Endothelial cell (in vitro differentiated cells): ENCODE data around the gene C16orf90. TPM values are rescaled to one million over a fixed set of nuclear protein-coding genes. Genes with fewer than 3 reads are reported as not detected.

Experiments used
- DNase-seq: peaks from one replicate; pipeline ENCODE4 v3.0.0; 2021; ENCODE audit warnings: low spot score
- H3K27ac Mint-ChIP-seq: one replicate; pipeline ENCODE4 v1.8.0; 2021; ENCODE audit warnings: mixed read lengths, inconsistent platforms; ENCODE audit not compliant: unreplicated experiment
- H3K27me3 Mint-ChIP-seq: one replicate; pipeline ENCODE4 v1.8.0; 2021; ENCODE audit warnings: mild to moderate bottlenecking, moderate library complexity, mixed read lengths, inconsistent platforms; ENCODE audit not compliant: unreplicated experiment
- H3K36me3 Mint-ChIP-seq: one replicate; pipeline ENCODE4 v1.8.0; 2021; ENCODE audit warnings: mild to moderate bottlenecking, low read depth, mixed read lengths, inconsistent platforms; ENCODE audit not compliant: unreplicated experiment
- H3K4me1 Mint-ChIP-seq: one replicate; pipeline ENCODE4 v1.8.0; 2021; ENCODE audit warnings: mild to moderate bottlenecking, mixed read lengths, inconsistent platforms; ENCODE audit not compliant: unreplicated experiment
- H3K4me3 Mint-ChIP-seq: one replicate; pipeline ENCODE4 v1.8.0; 2021; ENCODE audit warnings: mild to moderate bottlenecking, mixed read lengths, inconsistent platforms; ENCODE audit not compliant: unreplicated experiment
- H3K9me3 Mint-ChIP-seq: one replicate; pipeline ENCODE4 v1.8.0; 2021; ENCODE audit warnings: mixed read lengths, inconsistent platforms; ENCODE audit not compliant: unreplicated experiment
- total RNA-seq: library from RNA; stranded (reverse); fragmentation: NEBNext Ultra II Directional; extraction: Animal tissue kit (Norgen Biotek cat#: 25700); gene quantifications from one replicate; pipeline ENCODE4 v1.2.1, GENCODE V29; 2021; ENCODE audit not compliant: unreplicated experiment
- TF ChIP-seq, protein P1 (sequence below): fragments of 200-600 bp; sonication (generic); IDR thresholded peaks from one replicate; pipeline ENCODE4 v1.5.0; 2021; ENCODE audit warnings: antibody characterized with exemption; ENCODE audit not compliant: unreplicated experiment

C16orf90 gene
- total RNA-seq, 1 donor from 2014 or later, result not detected

DNA sequence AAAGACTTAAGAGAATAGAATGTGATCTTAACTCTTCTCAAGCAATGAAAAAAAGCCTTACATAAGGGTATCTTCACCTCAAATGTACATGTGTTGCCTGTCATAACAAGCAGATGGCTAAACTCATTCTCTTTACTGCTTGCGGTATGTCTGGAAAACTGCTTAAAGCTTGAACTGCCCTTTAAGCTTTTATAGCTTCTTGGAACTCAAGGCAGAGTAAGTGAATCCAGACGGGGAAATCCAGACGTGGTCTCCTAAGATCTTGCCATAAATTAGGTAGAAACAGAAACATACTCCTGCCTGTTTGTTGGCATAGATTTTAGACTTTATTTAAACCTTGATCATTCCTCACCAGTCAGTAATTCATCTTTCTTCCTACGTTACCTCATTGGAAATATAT, 25.1 kb upstream of the C16orf90 start:
- TF ChIP-seq, protein P1, sequence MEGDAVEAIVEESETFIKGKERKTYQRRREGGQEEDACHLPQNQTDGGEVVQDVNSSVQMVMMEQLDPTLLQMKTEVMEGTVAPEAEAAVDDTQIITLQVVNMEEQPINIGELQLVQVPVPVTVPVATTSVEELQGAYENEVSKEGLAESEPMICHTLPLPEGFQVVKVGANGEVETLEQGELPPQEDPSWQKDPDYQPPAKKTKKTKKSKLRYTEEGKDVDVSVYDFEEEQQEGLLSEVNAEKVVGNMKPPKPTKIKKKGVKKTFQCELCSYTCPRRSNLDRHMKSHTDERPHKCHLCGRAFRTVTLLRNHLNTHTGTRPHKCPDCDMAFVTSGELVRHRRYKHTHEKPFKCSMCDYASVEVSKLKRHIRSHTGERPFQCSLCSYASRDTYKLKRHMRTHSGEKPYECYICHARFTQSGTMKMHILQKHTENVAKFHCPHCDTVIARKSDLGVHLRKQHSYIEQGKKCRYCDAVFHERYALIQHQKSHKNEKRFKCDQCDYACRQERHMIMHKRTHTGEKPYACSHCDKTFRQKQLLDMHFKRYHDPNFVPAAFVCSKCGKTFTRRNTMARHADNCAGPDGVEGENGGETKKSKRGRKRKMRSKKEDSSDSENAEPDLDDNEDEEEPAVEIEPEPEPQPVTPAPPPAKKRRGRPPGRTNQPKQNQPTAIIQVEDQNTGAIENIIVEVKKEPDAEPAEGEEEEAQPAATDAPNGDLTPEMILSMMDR, result no peak
- Mint-ChIP-seq H3K4me3 (no peak overlapping the region), H3K4me1 (peaks cover 4% of the 10 kb centered on the region), H3K9me3 (no peaks in the 10 kb centered on the region), H3K27me3 (peaks cover 1% of the 10 kb centered on the region), H3K36me3 (peaks cover 17% of the 10 kb centered on the region), H3K27ac (no peak overlapping the region)
- no peak for DNase-seq

DNA sequence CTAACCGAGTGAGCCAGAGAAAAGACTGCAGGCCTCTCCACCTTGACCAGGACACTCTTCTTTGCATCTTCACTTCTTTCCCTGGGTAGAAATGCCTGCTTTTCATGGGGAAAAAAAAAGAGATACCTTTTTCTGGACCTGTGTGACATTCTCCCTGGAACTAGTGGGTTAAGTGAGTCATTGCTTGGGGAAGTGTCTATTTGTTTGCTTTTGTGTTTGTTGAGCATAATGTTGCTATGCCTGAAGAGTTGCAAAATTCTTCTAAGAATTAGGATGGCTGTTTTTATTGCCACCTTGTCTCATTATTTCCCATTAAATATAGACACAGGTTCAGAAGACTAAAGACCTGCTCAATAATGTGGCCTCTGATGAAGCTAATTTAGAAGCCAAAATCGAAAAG, 24.3 kb upstream of the C16orf90 start:
- DNase-seq, result no peak
- Mint-ChIP-seq H3K4me1 (peaks cover 4% of the 10 kb centered on the region), H3K36me3 (peaks cover 19% of the 10 kb centered on the region), H3K4me3 (no peak overlapping the region), H3K9me3 (no peaks in the 10 kb centered on the region), H3K27me3 (peaks cover 1% of the 10 kb centered on the region), H3K27ac (no peak overlapping the region)
- TF ChIP-seq, protein P1, result no peak

DNA sequence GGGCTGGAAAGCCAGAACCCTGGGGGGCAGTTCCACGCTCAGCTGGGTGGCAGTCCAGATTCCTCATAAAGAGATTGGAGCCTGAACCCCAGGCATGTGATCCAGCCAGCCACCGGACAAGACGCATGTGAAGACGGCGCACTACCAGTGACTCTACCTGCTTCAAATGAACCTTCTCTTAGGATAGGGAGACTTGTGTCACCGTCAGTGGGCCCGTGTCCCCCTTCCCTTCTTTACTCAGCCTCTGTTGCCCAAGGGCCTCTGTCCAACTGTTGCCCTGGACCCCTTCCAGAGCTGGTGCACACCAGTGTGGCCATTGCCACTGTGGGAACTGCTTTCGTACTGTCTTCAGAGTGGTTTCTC, 23.7 kb upstream of the C16orf90 start:
- TF ChIP-seq, protein P1, result no peak
- Mint-ChIP-seq H3K4me3 (no peak overlapping the region), H3K9me3 (no peaks in the 10 kb centered on the region), H3K4me1 (peaks cover 4% of the 10 kb centered on the region), H3K27me3 (peaks cover 1% of the 10 kb centered on the region), H3K36me3 (peaks cover 23% of the 10 kb centered on the region), H3K27ac (no peak overlapping the region)
- no peak for DNase-seq

DNA sequence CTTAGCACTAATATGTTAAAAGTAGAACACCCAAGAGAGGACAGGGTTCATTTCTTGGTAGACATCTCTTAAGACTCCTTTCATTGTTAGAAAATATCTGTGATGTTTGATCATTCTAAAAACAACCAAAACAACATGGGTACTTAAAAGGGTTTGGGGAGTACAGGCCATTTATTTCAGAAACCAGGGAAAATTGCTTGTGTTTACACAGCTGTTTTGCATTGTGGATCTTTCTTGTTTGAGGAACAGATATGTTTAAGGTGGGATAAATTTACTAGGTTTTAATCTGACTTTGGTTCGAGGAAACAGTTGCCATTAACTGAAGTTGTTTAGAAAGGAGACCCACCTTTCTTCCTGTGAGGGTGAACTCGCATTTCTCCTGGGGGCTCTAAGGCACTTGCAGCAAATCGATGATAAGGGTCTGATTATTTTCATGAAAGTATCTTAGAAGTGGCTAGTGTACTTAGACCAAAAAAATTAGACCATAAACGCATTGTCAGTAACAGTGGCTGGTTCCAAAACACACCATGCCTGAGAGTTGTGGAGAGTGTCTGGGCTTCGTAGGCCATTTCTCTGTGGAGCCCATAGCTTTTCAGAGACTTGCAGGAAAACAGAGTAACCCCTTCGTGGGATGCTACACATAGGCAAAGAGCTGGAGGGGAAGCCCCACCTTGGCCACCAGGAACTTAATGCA, 23.1 kb upstream of the C16orf90 start:
- Mint-ChIP-seq H3K27ac (no peak overlapping the region), H3K27me3 (peaks cover 1% of the 10 kb centered on the region)

DNA sequence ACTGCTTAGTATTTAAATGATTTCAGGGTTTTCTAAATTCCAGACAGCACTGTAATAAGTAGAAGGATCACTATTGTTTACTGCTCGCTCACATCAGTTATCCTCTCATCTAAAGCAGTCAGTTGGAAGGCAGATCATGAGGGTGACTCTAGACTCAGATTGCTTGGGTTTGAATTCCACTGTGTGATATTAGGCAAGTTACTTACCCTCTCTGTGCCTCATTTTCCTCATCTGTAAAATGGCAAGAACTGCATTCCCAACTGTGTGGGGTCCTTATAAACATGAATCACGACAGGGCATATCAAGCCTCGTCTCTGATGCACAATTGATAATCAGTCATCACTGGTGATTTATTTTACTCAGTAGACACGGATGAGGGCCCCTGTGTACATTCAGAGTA, 20.6 kb upstream of the C16orf90 start:
- Mint-ChIP-seq H3K27ac (no peak overlapping the region), H3K36me3 (peaks cover 21% of the 10 kb centered on the region), H3K4me3 (no peak overlapping the region), H3K9me3 (no peaks in the 10 kb centered on the region), H3K27me3 (peaks cover 1% of the 10 kb centered on the region), H3K4me1 (peaks cover 4% of the 10 kb centered on the region)
- DNase-seq, result no peak
- TF ChIP-seq, protein P1, result no peak

More for the DNA sequence above, 23.1 kb upstream of the C16orf90 start:
- H3K4me1 Mint-ChIP-seq, result peaks cover 4% of the 10 kb centered on the region
- no peaks in the 10 kb centered on the region for H3K9me3 Mint-ChIP-seq
- no peak overlapping the region for H3K4me3 Mint-ChIP-seq
- DNase-seq, result no peak
- TF ChIP-seq, protein P1, result no peak
- peaks cover 27% of the 10 kb centered on the region for H3K36me3 Mint-ChIP-seq
